ENCODE data around the gene TEX14.

DNA sequence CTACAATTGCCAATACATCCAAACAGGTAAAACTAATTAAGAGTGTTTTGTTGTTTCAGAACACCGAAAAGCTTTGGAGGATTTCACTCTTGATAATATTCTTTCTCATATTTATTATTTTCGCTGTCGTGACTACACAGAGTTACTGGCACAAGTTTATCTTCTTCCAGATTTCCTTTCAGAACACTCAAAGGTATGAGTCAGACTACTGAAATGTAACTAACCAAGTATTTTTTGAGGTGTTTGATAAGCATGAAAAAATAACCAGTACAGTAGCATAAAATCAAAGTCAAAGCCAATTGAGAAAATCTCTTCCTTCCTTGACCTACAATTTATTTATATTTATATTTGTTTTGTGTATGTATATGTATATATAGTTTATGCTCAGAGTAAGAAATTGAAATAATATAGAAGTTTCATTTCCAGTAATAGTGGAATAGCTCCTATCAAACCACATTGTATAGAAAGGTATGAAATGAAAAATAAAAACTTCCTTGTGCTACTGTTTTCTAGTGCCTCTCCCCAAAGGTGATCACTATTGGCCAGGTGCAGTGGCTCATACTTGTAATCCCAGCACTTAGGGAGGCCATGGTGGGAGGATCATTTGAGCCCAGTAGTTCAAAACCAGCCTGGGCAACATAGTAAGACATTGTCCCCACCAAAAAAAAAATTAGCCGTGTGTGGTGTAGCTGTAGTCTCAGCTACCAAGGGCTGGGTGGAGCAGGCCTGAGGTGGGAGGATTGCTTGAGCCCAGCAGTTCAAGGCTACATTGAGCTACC, 11.5 kb upstream of the TEX14 start:
- TF ChIP-seq, protein P1, sequence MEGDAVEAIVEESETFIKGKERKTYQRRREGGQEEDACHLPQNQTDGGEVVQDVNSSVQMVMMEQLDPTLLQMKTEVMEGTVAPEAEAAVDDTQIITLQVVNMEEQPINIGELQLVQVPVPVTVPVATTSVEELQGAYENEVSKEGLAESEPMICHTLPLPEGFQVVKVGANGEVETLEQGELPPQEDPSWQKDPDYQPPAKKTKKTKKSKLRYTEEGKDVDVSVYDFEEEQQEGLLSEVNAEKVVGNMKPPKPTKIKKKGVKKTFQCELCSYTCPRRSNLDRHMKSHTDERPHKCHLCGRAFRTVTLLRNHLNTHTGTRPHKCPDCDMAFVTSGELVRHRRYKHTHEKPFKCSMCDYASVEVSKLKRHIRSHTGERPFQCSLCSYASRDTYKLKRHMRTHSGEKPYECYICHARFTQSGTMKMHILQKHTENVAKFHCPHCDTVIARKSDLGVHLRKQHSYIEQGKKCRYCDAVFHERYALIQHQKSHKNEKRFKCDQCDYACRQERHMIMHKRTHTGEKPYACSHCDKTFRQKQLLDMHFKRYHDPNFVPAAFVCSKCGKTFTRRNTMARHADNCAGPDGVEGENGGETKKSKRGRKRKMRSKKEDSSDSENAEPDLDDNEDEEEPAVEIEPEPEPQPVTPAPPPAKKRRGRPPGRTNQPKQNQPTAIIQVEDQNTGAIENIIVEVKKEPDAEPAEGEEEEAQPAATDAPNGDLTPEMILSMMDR (IDR thresholded peaks at IDR 0.05), result no peak
- no peak for TF ChIP-seq POLR2A (IDR thresholded peaks at IDR 0.05)

Data from lower leg skin (tissue), 3 donors.